Psoas muscle (tissue), 8 donors: ENCODE results near the gene C12orf76. TPM values are rescaled to one million over a fixed set of nuclear protein-coding genes. Genes with fewer than 3 reads are reported as not detected.

Experiments used
- ATAC-seq, 4 donors: fragments of 200-7000 bp; cut with Tn5 transposase; one replicate each; pipeline ENCODE4 v1.9.1; 2020; ENCODE audit warnings: moderate library complexity in 3 of 4, mild to moderate bottlenecking in 2 of 4
- DNase-seq, 2 donors: peaks; one replicate each; pipeline ENCODE4 v3.0.0-alpha.2; 2020
- H3K27ac ChIP-seq: fragments of 200-600 bp; one replicate; pipeline ENCODE4 v1.8.0; 2022
- H3K27me3 ChIP-seq, 3 donors: fragments of 200-600 bp in 1 of 3; one replicate each; pipeline versions ENCODE4 v1.6.1 to v1.8.0; 2013 to 2022; ENCODE audit warnings: low read length in 2 of 3, mild to moderate bottlenecking in 2 of 3, moderate library complexity in 1 of 3; ENCODE audit not compliant: insufficient read depth in 3 of 3
- H3K36me3 ChIP-seq, 2 donors: fragments of 200-600 bp in 1 of 2; one replicate each; pipeline versions ENCODE4 v1.6.1 to v1.8.0; 2013 to 2022; ENCODE audit warnings: low read depth in 1 of 2, mild to moderate bottlenecking in 1 of 2, moderate library complexity in 1 of 2; ENCODE audit not compliant: insufficient read depth in 1 of 2
- H3K4me1 ChIP-seq: fragments of 200-600 bp; one replicate; pipeline ENCODE4 v1.8.0; 2022
- H3K4me3 ChIP-seq: fragments of 200-600 bp; one replicate; pipeline ENCODE4 v1.8.0; 2022; ENCODE audit warnings: mild to moderate bottlenecking
- H3K9me3 ChIP-seq: fragments of 200-600 bp; one replicate; pipeline ENCODE4 v1.8.0; 2022
- CTCF ChIP-seq: fragments of 200-600 bp; IDR thresholded peaks from one replicate; pipeline ENCODE4 v1.8.0; 2022; ENCODE audit warnings: antibody characterized with exemption
- WGBS, 3 donors: extraction: QIAGEN DNeasy Blood & Tissue Kit; methylation state at CpG; one replicate each; pipeline versions ENCODE4 v1.1.6 to v1.1.7; 2013; 5-methylcytosine and 5-hydroxymethylcytosine counted together
- intact Hi-C, 2 donors: fragments of 100-400 bp; cut with DNase I; formaldehyde crosslinking; loops; one replicate each; pipeline versions ENCODE4 v1.11.0 to v1.14.2; 2022
- polyA plus RNA-seq, 3 donors: library from polyadenylated mRNA; stranded (reverse); fragments of 200-250 nt; gene quantifications; one replicate each; pipeline ENCODE4 v1.2.3, GENCODE V29; 2013
- total RNA-seq, 4 donors: library from RNA; stranded (reverse); fragmentation: NEBNext Ultra II Directional in 2 of 4; extraction: Animal tissue kit (Norgen Biotek cat#: 25700) in 2 of 4; gene quantifications; one replicate each; pipeline versions ENCODE4 v1.2.1 to v1.2.4, GENCODE V29; 2021 to 2023
- donor health status: healthy with polysubstance abuse.
- donor health status: DM: no; HTN: no; CAD: no; lungs with moderate emphysema.
- donor health status: Bipolar disorder and iron deficiency.
- donor health status: healthy.
- donor health status: DM: yes; HTN: yes; CAD: no.
- donor health status: DM: no; HTN: no; CAD: no.
- donor health status: DM: no; HTN: no; CAD: no.
- donor health status: DM: yes; HTN: yes; CAD: no.

C12orf76 gene
- total and polyA plus RNA-seq, 7 donors, result 3.1 to 19.1 (median 7.4) TPM

- no peak for TF ChIP-seq CTCF
- ATAC-seq (no peak), DNase-seq (no peak)
- Histone ChIP-seq H3K27me3 (no peaks in the 10 kb centered on the region), H3K36me3 (peaks cover 6 to 71% of the 10 kb centered on the region in 2 donors), H3K9me3 (no peaks in the 10 kb centered on the region), H3K27ac (no peak overlapping the region), H3K4me3 (no peak overlapping the region), H3K4me1 (peaks cover 28% of the 10 kb centered on the region)
- intact Hi-C loops, result no loop called here
- 89 to 92% (median 91%) methylated on average over 7 of the region's 7 CpGs for WGBS, 3 donors
Measured at GRCh38 chr12:110035534-110036104, 12.7 kb downstream of the C12orf76 start.

DNA sequence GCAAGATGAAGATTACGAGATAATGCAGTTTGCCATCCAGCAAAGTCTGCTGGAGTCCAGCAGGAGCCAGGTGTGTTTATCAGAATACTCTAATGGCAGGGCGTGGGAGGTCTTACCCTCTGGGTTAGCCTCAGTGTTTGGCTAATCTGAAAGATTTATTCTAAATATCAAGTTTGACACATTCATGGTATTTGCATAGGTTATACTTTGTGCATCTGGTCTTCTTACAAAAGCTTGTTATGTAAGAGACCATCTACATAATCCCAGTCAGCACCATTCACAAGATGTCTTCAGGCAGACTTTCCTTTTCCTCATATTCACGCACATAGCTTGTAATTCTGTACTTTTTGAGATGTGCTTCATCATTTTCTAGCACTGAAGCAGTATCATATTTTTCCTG, 14.4 kb downstream of the C12orf76 start:
- TF ChIP-seq CTCF, result no peak
- ATAC-seq (no peak), DNase-seq (no peak)
- Histone ChIP-seq H3K4me1 (peaks cover 17% of the 10 kb centered on the region), H3K9me3 (no peaks in the 10 kb centered on the region), H3K36me3 (peaks cover 6 to 88% of the 10 kb centered on the region in 2 donors), H3K27ac (no peak overlapping the region), H3K27me3 (no peaks in the 10 kb centered on the region), H3K4me3 (no peak overlapping the region)
- intact Hi-C loops, result no loop called here
- 94 to 98% (median 95%) methylated on average over 3 of the region's 3 CpGs for WGBS, 3 donors

- TF ChIP-seq CTCF, result no peak
- intact Hi-C loops, result no loop called here
- WGBS, 3 donors, result 86 to 91% (median 89%) methylated on average over 2 of the region's 2 CpGs
- H3K9me3 ChIP-seq, result no peaks in the 10 kb centered on the region
- no peaks in the 10 kb centered on the region for H3K27me3 ChIP-seq
- peaks cover 11% of the 10 kb centered on the region for H3K4me1 ChIP-seq
- DNase-seq (no peak), ATAC-seq (no peak)
- H3K27ac ChIP-seq, result no peak overlapping the region
- H3K4me3 ChIP-seq, result no peak overlapping the region
- H3K36me3 ChIP-seq, result peaks cover 8 to 89% of the 10 kb centered on the region in 2 donors
Measured at GRCh38 chr12:110029290-110029815, 19.0 kb downstream of the C12orf76 start.

- Histone ChIP-seq H3K27ac (no peak overlapping the region), H3K27me3 (no peaks in the 10 kb centered on the region), H3K9me3 (no peaks in the 10 kb centered on the region), H3K4me3 (no peak overlapping the region), H3K36me3 (peaks cover 4 to 82% of the 10 kb centered on the region in 2 donors), H3K4me1 (peaks cover 21% of the 10 kb centered on the region)
- DNase-seq (no peak), ATAC-seq (no peak)
- intact Hi-C loops, result no loop called here
- WGBS, 3 donors, result 78 to 87% (median 80%) methylated on average over 6 of the region's 6 CpGs
- no peak for TF ChIP-seq CTCF
Measured at GRCh38 chr12:110028323-110028722, 20.0 kb downstream of the C12orf76 start.

- Histone ChIP-seq H3K9me3 (no peaks in the 10 kb centered on the region), H3K4me1 (peaks cover 30% of the 10 kb centered on the region), H3K27ac (peak overlapping the region; percentile 84), H3K4me3 (no peak overlapping the region), H3K27me3 (no peaks in the 10 kb centered on the region), H3K36me3 (peaks cover 10 to 81% of the 10 kb centered on the region in 2 donors)
- peak in 2 of 4 donors; percentile 2 to 4 for ATAC-seq
- intact Hi-C loops, result no loop called here
- DNase-seq, result no peak
- WGBS, 3 donors, result 82 to 91% (median 86%) methylated on average over 2 of the region's 2 CpGs
- no peak for TF ChIP-seq CTCF
Measured at GRCh38 chr12:110024051-110024450, 24.3 kb downstream of the C12orf76 start.
